ENCODE measurements around the gene SLC19A2.
A peak's percentile ranks its signal among the peaks of the same experiment; 100 is the strongest.
"Not testable (repeated sequence)": the region's sequence is repeated elsewhere in the genome, so short reads cannot be mapped to it uniquely, and the experiment has no call there.

The SLC19A2 gene

GRCh38 chr1:169485431-169486280 is at the start of gene SLC19A2:
SLC19A2 (minus strand) TSS chr1:169485944; CDS start chr1:169485766, 178 bp downstream.
- DNase-seq, result peak; percentile 92 to 94

GRCh38 chr1:169534653-169535052 is 48.9 kb upstream of the SLC19A2 start:
- no peak for DNase-seq

GRCh38 chr1:169533528-169534190 is 47.9 kb upstream of the SLC19A2 start:
- DNase-seq, result not testable (repeated sequence)

- DNase-seq, result no peak
Measured at GRCh38 chr1:169530448-169530847, 44.7 kb upstream of the SLC19A2 start.

- DNase-seq, result no peak
Measured at GRCh38 chr1:169529068-169529642, 43.4 kb upstream of the SLC19A2 start.

- DNase-seq, result no peak
Measured at GRCh38 chr1:169528215-169529067, 42.7 kb upstream of the SLC19A2 start.

GRCh38 chr1:169527451-169528214 is 41.9 kb upstream of the SLC19A2 start:
- no peak for DNase-seq

GRCh38 chr1:169527001-169527400 is 41.3 kb upstream of the SLC19A2 start:
- DNase-seq, result no peak

GRCh38 chr1:169526120-169526832 is 40.5 kb upstream of the SLC19A2 start:
- no peak for DNase-seq

GRCh38 chr1:169525391-169525790 is 39.6 kb upstream of the SLC19A2 start:
- DNase-seq, result no peak

GRCh38 chr1:169523904-169524303 is 38.2 kb upstream of the SLC19A2 start:
- no peak for DNase-seq

- DNase-seq, result no peak
Measured at GRCh38 chr1:169521226-169521625, 35.5 kb upstream of the SLC19A2 start.

- no peak for DNase-seq
Measured at GRCh38 chr1:169517558-169518186, 31.9 kb upstream of the SLC19A2 start.

GRCh38 chr1:169515641-169516040 is 29.9 kb upstream of the SLC19A2 start:
- DNase-seq, result no peak

- DNase-seq, result no peak
Measured at GRCh38 chr1:169514566-169515270, 29.0 kb upstream of the SLC19A2 start.

- DNase-seq, result no peak
Measured at GRCh38 chr1:169513208-169513607, 27.5 kb upstream of the SLC19A2 start.

- DNase-seq, result no peak
Measured at GRCh38 chr1:169511316-169512005, 25.7 kb upstream of the SLC19A2 start.

- DNase-seq, result no peak
Measured at GRCh38 chr1:169510060-169510459, 24.3 kb upstream of the SLC19A2 start.

GRCh38 chr1:169509354-169509753 is 23.6 kb upstream of the SLC19A2 start:
- no peak for DNase-seq

Data from stimulated activated CD4-positive, alpha-beta T cell treated with anti-CD3 and anti-CD28 coated beads, Interleukin-2, amount 100 ng/mL, for 24 hours (primary cell).